ENCODE results near the gene UNC79.

Gene UNC79

GRCh38 chr14:93752980-93753561 lies 322.3 kb downstream of the UNC79 start:
- TF ChIP-seq EZH2 (IDR thresholded peaks at IDR 0.05; ENCODE audit: borderline replicate concordance, low read length) (no peak), CTCF (IDR thresholded peaks at IDR 0.05; ENCODE audit: low read length) (no peak)
- H2AFZ ChIP-seq (ENCODE audit: low read length), result no peak overlapping the region
- H3K36me3 ChIP-seq (ENCODE audit: insufficient read depth, low read length), result no peaks in the 10 kb centered on the region
- H3K27ac ChIP-seq (ENCODE audit: low read depth, low read length, poor library complexity, severe bottlenecking), result no peak overlapping the region
- no peak overlapping the region for H3K9ac ChIP-seq (ENCODE audit: low read length)
- no peaks in the 10 kb centered on the region for H3K9me3 ChIP-seq (ENCODE audit: low read length)
- H4K20me1 ChIP-seq (ENCODE audit: insufficient read depth, low read length), result no peaks in the 10 kb centered on the region
- no peaks in the 10 kb centered on the region for H3K9me2 ChIP-seq (ENCODE audit: low read depth, low read length)
- H3K4me1 ChIP-seq (ENCODE audit: insufficient read depth, low read length, severe bottlenecking), result no peaks in the 10 kb centered on the region
- no peak overlapping the region for H3K4me3 ChIP-seq (ENCODE audit: low read depth, low read length, poor library complexity, severe bottlenecking)
- no peak overlapping the region for H3K4me2 ChIP-seq (ENCODE audit: low read length)
- H3K79me2 ChIP-seq (ENCODE audit: insufficient read depth, low read length), result no peaks in the 10 kb centered on the region
- H3F3A ChIP-seq (ENCODE audit: insufficient read depth, low read length), result no peaks in the 10 kb centered on the region
- H3K27me3 ChIP-seq (ENCODE audit: insufficient read depth, low read length), result no peaks in the 10 kb centered on the region; the same call in 1 of the 2 replicates

GRCh38 chr14:93753647-93754046 lies 322.9 kb downstream of the UNC79 start:
- H2AFZ ChIP-seq (ENCODE audit: low read length), result no peak overlapping the region
- no peak overlapping the region for H3K9ac ChIP-seq (ENCODE audit: low read length)
- H3K9me3 ChIP-seq (ENCODE audit: low read length), result no peaks in the 10 kb centered on the region
- no peaks in the 10 kb centered on the region for H3K79me2 ChIP-seq (ENCODE audit: insufficient read depth, low read length)
- no peak overlapping the region for H3K4me3 ChIP-seq (ENCODE audit: low read depth, low read length, poor library complexity, severe bottlenecking)
- no peak overlapping the region for H3K4me2 ChIP-seq (ENCODE audit: low read length)
- H3K9me2 ChIP-seq (ENCODE audit: low read depth, low read length), result no peaks in the 10 kb centered on the region
- H3K36me3 ChIP-seq (ENCODE audit: insufficient read depth, low read length), result no peaks in the 10 kb centered on the region
- TF ChIP-seq CTCF (IDR thresholded peaks at IDR 0.05; ENCODE audit: low read length) (no peak), EZH2 (IDR thresholded peaks at IDR 0.05; ENCODE audit: borderline replicate concordance, low read length) (no peak)
- no peaks in the 10 kb centered on the region for H4K20me1 ChIP-seq (ENCODE audit: insufficient read depth, low read length)
- H3K27me3 ChIP-seq (ENCODE audit: insufficient read depth, low read length), result no peaks in the 10 kb centered on the region; the same call in 1 of the 2 replicates
- H3F3A ChIP-seq (ENCODE audit: insufficient read depth, low read length), result no peaks in the 10 kb centered on the region
- no peaks in the 10 kb centered on the region for H3K4me1 ChIP-seq (ENCODE audit: insufficient read depth, low read length, severe bottlenecking)
- H3K27ac ChIP-seq (ENCODE audit: low read depth, low read length, poor library complexity, severe bottlenecking), result no peak overlapping the region

- H3K4me2 ChIP-seq (ENCODE audit: low read length), result no peak overlapping the region
- TF ChIP-seq CTCF (IDR thresholded peaks at IDR 0.05; ENCODE audit: low read length), result no peak
- H3K36me3 ChIP-seq (ENCODE audit: insufficient read depth, low read length), result no peaks in the 10 kb centered on the region
- H3K27ac ChIP-seq (ENCODE audit: low read depth, low read length, poor library complexity, severe bottlenecking), result no peak overlapping the region
- no peaks in the 10 kb centered on the region for H3K4me1 ChIP-seq (ENCODE audit: insufficient read depth, low read length, severe bottlenecking)
- H3K9me3 ChIP-seq (ENCODE audit: low read length), result no peaks in the 10 kb centered on the region
- H3K27me3 ChIP-seq (ENCODE audit: insufficient read depth, low read length), result no peaks in the 10 kb centered on the region; the same call in 1 of the 2 replicates
- no peak overlapping the region for H3K4me3 ChIP-seq (ENCODE audit: low read depth, low read length, poor library complexity, severe bottlenecking)
- H3K9me2 ChIP-seq (ENCODE audit: low read depth, low read length), result no peaks in the 10 kb centered on the region
- no peak overlapping the region for H2AFZ ChIP-seq (ENCODE audit: low read length)
- no peaks in the 10 kb centered on the region for H3F3A ChIP-seq (ENCODE audit: insufficient read depth, low read length)
- H3K79me2 ChIP-seq (ENCODE audit: insufficient read depth, low read length), result no peaks in the 10 kb centered on the region
- H4K20me1 ChIP-seq (ENCODE audit: insufficient read depth, low read length), result no peaks in the 10 kb centered on the region
- no peak overlapping the region for H3K9ac ChIP-seq (ENCODE audit: low read length)
Observed at GRCh38 chr14:93757206-93757605, 326.5 kb downstream of the UNC79 start.

Measured in OCI-LY1 (cell line).